22Rv1 (cell line): ENCODE data around the gene GGT7.

Source experiments
- CTCF ChIP-seq: fragments of 450-650 bp; IDR thresholded peaks from 2 replicates; pipeline ENCODE4 v1.5.1; 2017; ENCODE audit warnings: mild to moderate bottlenecking
- ZFX ChIP-seq: fragments of 450-650 bp; IDR thresholded peaks from 2 replicates; pipeline ENCODE4 v1.6.1; 2017; ENCODE audit warnings: antibody characterized with exemption, borderline replicate concordance

- no peak for TF ChIP-seq CTCF
- no peak for TF ChIP-seq ZFX
Measured at GRCh38 chr20:34825530-34826362, 46.9 kb downstream of the GGT7 start, which contains the start of gene NCOA6.
